Iris pigment epithelial cell (primary cell): Measurements from ENCODE around the gene PARVG.

Experiments used
- DNase-seq: peaks from one replicate; pipeline ENCODE4 v3.0.0-alpha.2; 2011; ENCODE audit warnings: low read depth

The PARVG gene

DNA sequence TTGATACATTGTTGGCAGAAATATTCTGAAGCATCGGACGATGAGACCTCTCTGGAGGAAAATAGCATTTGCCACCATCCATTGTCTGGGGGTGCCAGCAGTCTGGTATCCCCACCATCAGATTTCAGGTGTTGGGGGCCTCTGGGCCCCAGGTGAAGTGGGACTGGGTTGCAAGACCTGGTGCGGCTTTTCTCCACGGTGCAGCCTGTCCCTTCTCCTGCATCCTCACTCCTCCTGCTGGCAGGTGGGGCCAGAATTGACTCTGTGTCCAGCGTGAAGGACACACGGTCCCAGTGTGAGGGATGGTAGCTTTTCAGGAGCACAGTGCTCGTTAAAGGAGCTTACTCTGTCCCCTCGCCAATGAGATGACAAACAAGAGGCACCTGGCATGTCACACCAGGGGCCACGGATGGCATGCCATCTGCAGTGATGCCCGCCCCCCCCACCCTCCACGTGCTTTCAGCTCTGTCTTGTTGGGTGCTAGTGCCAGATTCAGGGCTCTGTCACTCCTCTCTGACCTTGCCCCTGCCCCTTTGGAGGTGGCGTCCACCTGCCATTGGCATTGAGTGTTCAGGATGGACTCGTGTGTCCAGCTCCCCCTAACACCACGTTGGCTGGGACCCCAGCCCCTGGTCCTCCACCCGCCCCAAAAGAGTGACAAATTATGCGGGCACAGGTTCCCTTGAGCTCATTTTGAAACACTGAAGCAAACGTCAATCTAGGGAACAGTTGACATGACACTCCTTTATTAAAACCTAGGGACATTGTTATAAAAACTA is 62.4 kb downstream of the PARVG start:
- DNase-seq = no peak

GRCh38 chr22:44243761-44244160 is 63.0 kb downstream of the PARVG start:
- no peak for DNase-seq

- DNase-seq = no peak
These were observed 63.6 kb downstream of the PARVG start for GRCh38 chr22:44244265-44244822.

DNA sequence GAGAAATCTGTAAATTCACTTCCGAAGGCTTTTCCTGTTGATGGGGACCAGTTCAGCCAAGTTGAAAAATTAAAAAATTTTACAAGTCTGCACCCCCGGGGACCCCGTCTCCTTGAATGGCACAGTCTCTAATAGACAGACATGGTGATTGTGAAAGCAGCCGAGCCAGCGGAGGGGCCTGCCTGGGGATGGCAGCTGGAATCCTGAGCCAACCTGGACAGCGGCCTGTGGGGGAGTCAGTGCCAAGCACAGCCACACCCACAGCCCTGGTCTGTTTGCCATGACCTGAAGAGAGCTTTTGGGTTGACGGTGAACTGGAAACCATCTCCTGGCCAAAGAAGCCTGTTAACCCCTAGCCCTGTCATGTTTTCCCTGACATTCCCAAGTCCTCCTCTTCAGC is 64.7 kb downstream of the PARVG start:
- no peak for DNase-seq

- no peak for DNase-seq
These were observed 65.1 kb downstream of the PARVG start for GRCh38 chr22:44245867-44246266.

- no peak for DNase-seq
These were observed 66.0 kb downstream of the PARVG start for GRCh38 chr22:44246615-44247326.

- no peak for DNase-seq
These were observed 66.6 kb downstream of the PARVG start for GRCh38 chr22:44247346-44247745.

GRCh38 chr22:44247923-44248892 is 67.5 kb downstream of the PARVG start:
- no peak for DNase-seq

GRCh38 chr22:44248926-44249325 is 68.2 kb downstream of the PARVG start:
- DNase-seq = no peak

- no peak for DNase-seq
These were observed 68.8 kb downstream of the PARVG start for GRCh38 chr22:44249376-44250147.

DNA sequence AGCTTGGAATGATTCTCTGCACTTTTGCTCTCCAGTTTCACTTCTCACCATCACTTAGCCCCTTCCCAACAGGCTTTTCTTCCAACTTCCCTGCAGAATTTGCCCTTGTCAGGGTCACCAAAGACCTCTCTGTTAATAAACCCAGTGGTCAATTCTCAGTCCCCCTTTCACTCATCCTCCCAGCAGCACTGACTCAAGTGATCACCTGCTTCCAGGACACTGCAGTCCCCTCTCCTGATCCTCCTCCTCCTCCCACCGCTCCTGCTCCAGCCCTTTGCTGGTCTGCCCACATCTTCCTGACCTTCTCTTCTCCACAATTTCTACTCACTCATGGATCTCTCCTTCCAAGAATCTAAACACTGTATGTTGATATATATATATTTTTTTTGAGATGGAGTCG is 74.1 kb downstream of the PARVG start:
- DNase-seq = no peak

DNA sequence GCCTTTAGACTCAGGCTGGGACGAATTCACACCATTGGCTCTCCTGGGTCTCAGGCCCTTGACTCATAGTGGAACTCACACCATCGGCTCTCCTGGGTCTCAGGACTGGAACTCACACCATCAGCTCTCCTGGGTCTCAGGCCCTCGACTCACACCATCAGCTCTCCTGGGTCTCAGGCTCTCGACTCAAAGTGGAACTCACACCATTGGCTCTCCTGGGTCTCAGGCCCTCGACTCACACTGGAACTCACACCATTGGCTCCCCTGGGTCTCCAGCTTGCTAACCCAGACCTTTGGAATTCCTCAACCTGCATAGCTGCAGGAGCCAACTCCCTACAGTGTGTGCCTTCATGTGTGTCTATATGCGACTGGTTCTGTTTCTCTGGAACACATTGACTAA is 75.4 kb downstream of the PARVG start:
- no peak for DNase-seq

GRCh38 chr22:44256556-44257485 is 76.1 kb downstream of the PARVG start:
- no peak for DNase-seq
